Measurements from ENCODE around the gene UHMK1.
"Not testable (repeated sequence)": the region's sequence is repeated elsewhere in the genome, so short reads cannot be mapped to it uniquely, and the experiment has no call there.

Gene UHMK1, protein sequence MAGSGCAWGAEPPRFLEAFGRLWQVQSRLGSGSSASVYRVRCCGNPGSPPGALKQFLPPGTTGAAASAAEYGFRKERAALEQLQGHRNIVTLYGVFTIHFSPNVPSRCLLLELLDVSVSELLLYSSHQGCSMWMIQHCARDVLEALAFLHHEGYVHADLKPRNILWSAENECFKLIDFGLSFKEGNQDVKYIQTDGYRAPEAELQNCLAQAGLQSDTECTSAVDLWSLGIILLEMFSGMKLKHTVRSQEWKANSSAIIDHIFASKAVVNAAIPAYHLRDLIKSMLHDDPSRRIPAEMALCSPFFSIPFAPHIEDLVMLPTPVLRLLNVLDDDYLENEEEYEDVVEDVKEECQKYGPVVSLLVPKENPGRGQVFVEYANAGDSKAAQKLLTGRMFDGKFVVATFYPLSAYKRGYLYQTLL

DNA sequence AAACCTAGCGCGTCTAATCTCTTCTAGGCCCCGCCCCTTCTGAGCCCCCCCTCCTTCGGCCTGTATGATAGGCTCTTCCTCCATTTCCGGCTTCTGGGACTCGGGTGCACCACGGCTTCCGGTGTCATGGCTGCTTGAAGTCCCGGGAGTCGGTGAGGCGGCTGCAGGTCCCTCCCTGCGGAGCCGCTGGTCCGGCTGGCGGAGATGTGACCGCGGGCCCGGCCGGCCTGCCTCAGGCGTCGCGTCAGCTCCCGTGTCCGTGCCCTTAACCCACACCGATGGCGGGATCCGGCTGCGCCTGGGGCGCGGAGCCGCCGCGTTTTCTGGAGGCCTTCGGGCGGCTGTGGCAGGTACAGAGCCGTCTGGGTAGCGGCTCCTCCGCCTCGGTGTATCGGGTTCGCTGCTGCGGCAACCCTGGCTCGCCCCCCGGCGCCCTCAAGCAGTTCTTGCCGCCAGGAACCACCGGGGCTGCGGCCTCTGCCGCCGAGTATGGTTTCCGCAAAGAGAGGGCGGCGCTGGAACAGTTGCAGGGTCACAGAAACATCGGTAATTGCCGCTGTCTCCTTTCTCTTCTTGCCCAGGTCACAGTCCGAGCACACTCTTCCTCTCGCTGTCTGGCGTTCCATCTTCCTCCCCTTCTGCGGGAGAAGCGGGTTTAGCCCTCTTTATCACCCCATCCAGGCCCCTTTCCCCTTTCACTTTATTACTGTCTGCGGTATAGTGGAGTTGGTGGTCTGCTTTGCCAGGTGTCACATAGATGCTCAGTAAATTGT is at the start of gene UHMK1:
TSS of gene UHMK1 (plus strand) at position 96 of the 773 bp plus-strand sequence. CDS start at position 279, 183 bp downstream.
- Histone ChIP-seq H3K27me3 (ENCODE audit: low read depth, low read length) (no peaks in the 10 kb centered on the region), H3K9me3 (ENCODE audit: insufficient read depth, low read length) (no peaks in the 10 kb centered on the region), H3K79me2 (ENCODE audit: low read length) (peaks cover 52% of the 10 kb centered on the region), H3K4me1 (ENCODE audit: low read length) (peaks cover 23% of the 10 kb centered on the region), H3K9ac (ENCODE audit: low read length) (peak within 1 kb of the TSS; percentile 92), H3K27ac (ENCODE audit: low read length) (peak within 1 kb of the TSS; percentile 81), H4K20me1 (ENCODE audit: insufficient read depth, low read length) (peaks cover 30% of the 10 kb centered on the region), H3K36me3 (replicated peaks; ENCODE audit: low read depth, low read length) (peaks cover 26% of the 10 kb centered on the region), H2AFZ (ENCODE audit: low read depth, low read length) (peak within 1 kb of the TSS; percentile 91), H3K4me3 (ENCODE audit: low read length) (peak within 1 kb of the TSS; percentile 95), H3K4me2 (ENCODE audit: low read length) (peak within 1 kb of the TSS; percentile 89)
- no peak for TF ChIP-seq EZH2phosphoT487 (IDR thresholded peaks at IDR 0.05; ENCODE audit: low read depth)
- TF ChIP-seq, protein P1, sequence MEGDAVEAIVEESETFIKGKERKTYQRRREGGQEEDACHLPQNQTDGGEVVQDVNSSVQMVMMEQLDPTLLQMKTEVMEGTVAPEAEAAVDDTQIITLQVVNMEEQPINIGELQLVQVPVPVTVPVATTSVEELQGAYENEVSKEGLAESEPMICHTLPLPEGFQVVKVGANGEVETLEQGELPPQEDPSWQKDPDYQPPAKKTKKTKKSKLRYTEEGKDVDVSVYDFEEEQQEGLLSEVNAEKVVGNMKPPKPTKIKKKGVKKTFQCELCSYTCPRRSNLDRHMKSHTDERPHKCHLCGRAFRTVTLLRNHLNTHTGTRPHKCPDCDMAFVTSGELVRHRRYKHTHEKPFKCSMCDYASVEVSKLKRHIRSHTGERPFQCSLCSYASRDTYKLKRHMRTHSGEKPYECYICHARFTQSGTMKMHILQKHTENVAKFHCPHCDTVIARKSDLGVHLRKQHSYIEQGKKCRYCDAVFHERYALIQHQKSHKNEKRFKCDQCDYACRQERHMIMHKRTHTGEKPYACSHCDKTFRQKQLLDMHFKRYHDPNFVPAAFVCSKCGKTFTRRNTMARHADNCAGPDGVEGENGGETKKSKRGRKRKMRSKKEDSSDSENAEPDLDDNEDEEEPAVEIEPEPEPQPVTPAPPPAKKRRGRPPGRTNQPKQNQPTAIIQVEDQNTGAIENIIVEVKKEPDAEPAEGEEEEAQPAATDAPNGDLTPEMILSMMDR (IDR thresholded peaks at IDR 0.05; ENCODE audit: low read depth, low read length): no peak

DNA sequence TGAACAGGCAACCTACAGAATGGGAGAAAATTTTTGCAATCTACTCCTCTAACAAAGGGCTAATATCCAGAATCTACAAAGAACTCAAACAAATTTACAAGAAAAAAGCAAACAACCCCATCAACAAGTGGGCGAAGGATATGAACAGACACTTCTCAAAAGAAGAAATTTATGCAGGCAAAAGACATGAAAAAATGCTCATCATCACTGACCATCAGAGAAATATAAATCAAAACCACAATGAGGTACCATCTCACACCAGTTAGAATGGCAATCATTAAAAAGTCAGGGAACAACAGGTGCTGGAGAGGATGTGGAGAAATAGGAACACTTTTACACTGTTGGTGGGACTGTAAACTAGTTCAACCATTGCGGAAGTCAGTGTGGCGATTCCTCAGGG is 43.3 kb upstream of the UHMK1 start:
- H3K9me3 ChIP-seq (ENCODE audit: insufficient read depth, low read length); H3K27ac ChIP-seq (ENCODE audit: low read length); H3K4me1 ChIP-seq (ENCODE audit: low read length); H2AFZ ChIP-seq (ENCODE audit: low read depth, low read length); H3K4me3 ChIP-seq (ENCODE audit: low read length); H3K79me2 ChIP-seq (ENCODE audit: low read length); H3K9ac ChIP-seq (ENCODE audit: low read length); H3K4me2 ChIP-seq (ENCODE audit: low read length); H3K27me3 ChIP-seq (ENCODE audit: low read depth, low read length); H3K36me3 ChIP-seq (replicated peaks; ENCODE audit: low read depth, low read length); H4K20me1 ChIP-seq (ENCODE audit: insufficient read depth, low read length): not testable (repeated sequence)

DNA sequence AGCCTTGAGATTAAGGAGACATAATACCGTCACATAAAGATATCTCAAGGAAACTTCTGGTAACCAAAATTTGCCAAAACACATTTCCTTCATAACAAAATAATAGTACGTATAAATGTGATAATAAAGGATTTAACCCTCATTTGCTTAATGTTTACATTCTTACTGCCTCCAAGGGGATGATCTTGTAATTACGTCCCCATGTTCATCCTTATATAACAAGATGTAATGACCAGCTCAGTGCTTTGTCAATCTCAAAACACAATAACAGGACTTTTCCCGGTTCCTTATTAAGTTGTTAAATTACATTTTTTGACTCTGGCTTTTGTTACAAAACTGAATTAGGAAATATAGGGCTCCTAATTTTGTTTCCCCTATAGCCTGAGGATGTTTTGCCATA is 41.3 kb upstream of the UHMK1 start:
- H2AFZ ChIP-seq (ENCODE audit: low read depth, low read length): no peak overlapping the region
- H3K4me3 ChIP-seq (ENCODE audit: low read length): no peak overlapping the region
- H4K20me1 ChIP-seq (ENCODE audit: insufficient read depth, low read length): no peaks in the 10 kb centered on the region
- no peak overlapping the region for H3K4me2 ChIP-seq (ENCODE audit: low read length)
- no peak overlapping the region for H3K27ac ChIP-seq (ENCODE audit: low read length)
- H3K79me2 ChIP-seq (ENCODE audit: low read length): no peaks in the 10 kb centered on the region
- TF ChIP-seq, protein P1 (IDR thresholded peaks at IDR 0.05; ENCODE audit: low read depth, low read length): no peak
- no peak for TF ChIP-seq EZH2phosphoT487 (IDR thresholded peaks at IDR 0.05; ENCODE audit: low read depth)
- no peaks in the 10 kb centered on the region for H3K9me3 ChIP-seq (ENCODE audit: insufficient read depth, low read length)
- no peaks in the 10 kb centered on the region for H3K36me3 ChIP-seq (replicated peaks; ENCODE audit: low read depth, low read length)
- H3K4me1 ChIP-seq (ENCODE audit: low read length): no peaks in the 10 kb centered on the region
- no peaks in the 10 kb centered on the region for H3K27me3 ChIP-seq (ENCODE audit: low read depth, low read length)
- H3K9ac ChIP-seq (ENCODE audit: low read length): no peak overlapping the region

DNA sequence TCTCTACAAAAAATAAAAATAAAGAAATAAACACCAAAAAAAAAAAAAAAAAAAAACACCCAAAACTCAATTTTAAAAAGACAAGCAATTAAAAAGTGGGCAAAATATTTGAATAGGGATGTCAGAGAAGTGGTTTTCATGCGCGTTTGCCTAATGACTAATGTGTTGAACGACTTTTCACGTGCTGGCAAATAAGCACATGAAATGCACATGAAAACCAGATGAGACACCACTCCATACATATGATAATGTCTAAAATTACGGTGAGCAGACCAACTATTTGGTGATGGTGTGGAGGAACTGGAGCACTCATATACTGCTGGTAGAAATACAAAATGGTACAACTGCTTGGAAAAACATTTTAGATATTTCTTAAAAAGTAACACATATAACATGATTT is 39.4 kb upstream of the UHMK1 start:
- no peak overlapping the region for H3K27ac ChIP-seq (ENCODE audit: low read length)
- no peaks in the 10 kb centered on the region for H3K36me3 ChIP-seq (replicated peaks; ENCODE audit: low read depth, low read length)
- no peaks in the 10 kb centered on the region for H3K4me1 ChIP-seq (ENCODE audit: low read length)
- H3K79me2 ChIP-seq (ENCODE audit: low read length): no peaks in the 10 kb centered on the region
- H3K4me3 ChIP-seq (ENCODE audit: low read length): no peak overlapping the region
- H3K9me3 ChIP-seq (ENCODE audit: insufficient read depth, low read length): no peaks in the 10 kb centered on the region
- H3K9ac ChIP-seq (ENCODE audit: low read length): no peak overlapping the region
- no peaks in the 10 kb centered on the region for H3K27me3 ChIP-seq (ENCODE audit: low read depth, low read length)
- H2AFZ ChIP-seq (ENCODE audit: low read depth, low read length): no peak overlapping the region
- no peaks in the 10 kb centered on the region for H4K20me1 ChIP-seq (ENCODE audit: insufficient read depth, low read length)
- no peak overlapping the region for H3K4me2 ChIP-seq (ENCODE audit: low read length)
- TF ChIP-seq EZH2phosphoT487 (IDR thresholded peaks at IDR 0.05; ENCODE audit: low read depth): no peak
- TF ChIP-seq, protein P1 (IDR thresholded peaks at IDR 0.05; ENCODE audit: low read depth, low read length): no peak

DNA sequence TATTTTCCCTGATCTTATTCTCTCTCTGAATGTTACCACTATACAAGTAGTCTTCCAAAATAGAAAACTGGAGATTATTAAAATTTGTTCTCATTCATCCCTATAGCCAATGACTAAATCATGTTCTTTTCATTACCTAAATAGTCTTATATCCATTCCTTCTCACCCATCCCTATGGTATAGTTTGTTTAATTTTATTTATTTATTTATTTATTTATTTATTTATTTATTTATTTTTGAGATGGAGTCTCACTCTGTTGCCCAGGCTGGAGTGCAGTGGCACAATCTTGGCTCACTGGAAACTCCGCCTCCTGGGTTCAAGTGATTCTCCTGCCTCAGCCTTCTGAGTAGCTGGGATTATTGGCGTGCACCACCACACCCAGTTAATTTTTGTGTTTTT is 35.2 kb upstream of the UHMK1 start:
- H3K36me3 ChIP-seq (replicated peaks; ENCODE audit: low read depth, low read length); H3K79me2 ChIP-seq (ENCODE audit: low read length); H3K4me2 ChIP-seq (ENCODE audit: low read length); H3K4me3 ChIP-seq (ENCODE audit: low read length); H3K9me3 ChIP-seq (ENCODE audit: insufficient read depth, low read length); H2AFZ ChIP-seq (ENCODE audit: low read depth, low read length); H4K20me1 ChIP-seq (ENCODE audit: insufficient read depth, low read length); H3K4me1 ChIP-seq (ENCODE audit: low read length); H3K27me3 ChIP-seq (ENCODE audit: low read depth, low read length); H3K9ac ChIP-seq (ENCODE audit: low read length); H3K27ac ChIP-seq (ENCODE audit: low read length): not testable (repeated sequence)
